DND-41 (cell line): Measurements from ENCODE around the gene TMX1.

Experiments used
- EZH2 ChIP-seq: IDR thresholded peaks from 3 replicates; pipeline ENCODE4 v1.6.1; 2012; ENCODE audit warnings: borderline replicate concordance, low read depth, mild to moderate bottlenecking, moderate library complexity, low read length, inconsistent platforms; ENCODE audit not compliant: severe bottlenecking
- TF ChIP-seq, protein P1 (sequence below): IDR thresholded peaks from 2 replicates; pipeline ENCODE4 v1.5.1; 2012; ENCODE audit warnings: borderline replicate concordance, low read length, moderate library complexity, mild to moderate bottlenecking; ENCODE audit not compliant: poor library complexity, severe bottlenecking; ENCODE audit errors: extremely low read depth

DNA sequence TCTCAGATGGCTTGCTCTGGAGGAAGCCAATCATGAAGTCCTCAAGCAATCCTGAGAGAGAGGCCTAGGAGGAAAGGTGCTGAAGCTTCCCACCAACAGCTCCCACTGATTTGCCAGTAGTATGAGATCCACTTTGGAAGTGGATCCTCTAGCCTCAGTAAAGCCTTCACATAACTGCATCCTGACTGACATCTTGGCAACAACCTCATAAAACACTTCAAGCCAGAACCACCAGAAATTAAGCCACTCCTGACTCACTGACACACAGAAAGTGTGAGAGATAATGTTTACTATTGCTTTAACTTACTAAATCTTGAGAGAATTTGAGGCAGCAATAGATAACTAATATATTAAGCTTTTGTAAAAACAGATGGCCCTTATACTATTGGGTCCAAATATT, 11.7 kb upstream of the TMX1 start:
- TF ChIP-seq, protein P1, sequence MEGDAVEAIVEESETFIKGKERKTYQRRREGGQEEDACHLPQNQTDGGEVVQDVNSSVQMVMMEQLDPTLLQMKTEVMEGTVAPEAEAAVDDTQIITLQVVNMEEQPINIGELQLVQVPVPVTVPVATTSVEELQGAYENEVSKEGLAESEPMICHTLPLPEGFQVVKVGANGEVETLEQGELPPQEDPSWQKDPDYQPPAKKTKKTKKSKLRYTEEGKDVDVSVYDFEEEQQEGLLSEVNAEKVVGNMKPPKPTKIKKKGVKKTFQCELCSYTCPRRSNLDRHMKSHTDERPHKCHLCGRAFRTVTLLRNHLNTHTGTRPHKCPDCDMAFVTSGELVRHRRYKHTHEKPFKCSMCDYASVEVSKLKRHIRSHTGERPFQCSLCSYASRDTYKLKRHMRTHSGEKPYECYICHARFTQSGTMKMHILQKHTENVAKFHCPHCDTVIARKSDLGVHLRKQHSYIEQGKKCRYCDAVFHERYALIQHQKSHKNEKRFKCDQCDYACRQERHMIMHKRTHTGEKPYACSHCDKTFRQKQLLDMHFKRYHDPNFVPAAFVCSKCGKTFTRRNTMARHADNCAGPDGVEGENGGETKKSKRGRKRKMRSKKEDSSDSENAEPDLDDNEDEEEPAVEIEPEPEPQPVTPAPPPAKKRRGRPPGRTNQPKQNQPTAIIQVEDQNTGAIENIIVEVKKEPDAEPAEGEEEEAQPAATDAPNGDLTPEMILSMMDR = no peak
- no peak for TF ChIP-seq EZH2
